IMR-90 (cell line): Measurements from ENCODE around the gene FAM227B. TPM values are rescaled to one million over a fixed set of nuclear protein-coding genes. Genes with fewer than 3 reads are reported as not detected.

ENCODE experiments used
- ATAC-seq: fragments of 200-7000 bp; cut with Tn5 transposase; 2 replicates; pipeline ENCODE4 v1.9.1; 2020; ENCODE audit warnings: low read depth, mild to moderate bottlenecking, moderate library complexity
- BruUV-seq: library from RNA; stranded (reverse); fragments of 400-500 nt; replicated peaks from 2 replicates; lab custom pipeline; 2021; lab: Mats Ljungman, UMichigan
- CTCF ChIA-PET: fragments of 300-600 bp; formaldehyde crosslinking; extraction: SDS; loops from one replicate; lab custom pipeline; 2021; ENCODE audit warnings: antibody characterized with exemption; lab: Yijun Ruan, JAX
- POLR2A ChIA-PET: fragments of 300-600 bp; sonication (Branson Sonifier 250); formaldehyde crosslinking; loops from one replicate; lab custom pipeline; 2022; ENCODE audit warnings: antibody characterized with exemption; ENCODE audit not compliant: unreplicated experiment; lab: Charles Lee
- DNase-seq: peaks from one replicate; pipeline ENCODE4 v3.0.0; 2013
- H2AFZ ChIP-seq: replicated peaks from 2 replicates; pipeline ENCODE3; 2013; ENCODE audit warnings: low read length, mild to moderate bottlenecking; ENCODE audit not compliant: poor library complexity
- H2AK5ac ChIP-seq: 2 replicates; pipeline ENCODE4 v1.6.1; 2013; ENCODE audit warnings: low read depth, low read length, inconsistent platforms
- H2AK9ac ChIP-seq: replicated peaks from 2 replicates; pipeline ENCODE3; 2013; ENCODE audit warnings: mild to moderate bottlenecking, low read depth, low read length, moderate library complexity; ENCODE audit not compliant: poor library complexity
- H2BK120ac ChIP-seq: 2 replicates; pipeline ENCODE4 v1.6.1; 2013; ENCODE audit warnings: low read depth, low read length, inconsistent platforms
- H2BK15ac ChIP-seq: 3 replicates; pipeline ENCODE4 v1.6.1; 2013; ENCODE audit warnings: low read depth, low read length, inconsistent platforms
- H2BK20ac ChIP-seq: 2 replicates; pipeline ENCODE4 v1.6.1; 2013; ENCODE audit warnings: low read depth, mild to moderate bottlenecking, inconsistent platforms, low read length, moderate library complexity
- H2BK5ac ChIP-seq: 2 replicates; pipeline ENCODE4 v1.6.1; 2013; ENCODE audit warnings: mild to moderate bottlenecking, low read depth, low read length, inconsistent platforms; ENCODE audit not compliant: poor library complexity, severe bottlenecking
- H3K14ac ChIP-seq: replicated peaks from 2 replicates; pipeline ENCODE4 v1.6.1; 2013; ENCODE audit warnings: low read depth, low read length, inconsistent platforms
- H3K18ac ChIP-seq: 2 replicates; pipeline ENCODE4 v1.6.1; 2013; ENCODE audit warnings: low read depth, low read length, control low read depth
- H3K23ac ChIP-seq: 2 replicates; pipeline ENCODE4 v1.6.1; 2013; ENCODE audit warnings: low read depth, low read length, inconsistent platforms
- H3K27ac ChIP-seq: 2 replicates; pipeline ENCODE4 v1.5.1; 2013; ENCODE audit warnings: mild to moderate bottlenecking, control low read depth, low read length; ENCODE audit not compliant: insufficient read depth
- H3K27me3 ChIP-seq: 2 replicates; pipeline ENCODE4 v1.6.1; 2013; ENCODE audit warnings: low read length; ENCODE audit not compliant: control insufficient read depth, insufficient read depth
- H3K36me3 ChIP-seq: 2 replicates; pipeline ENCODE4 v1.6.1; 2013; ENCODE audit warnings: low read length, mixed read lengths; ENCODE audit not compliant: control insufficient read depth, insufficient read depth
- H3K4ac ChIP-seq: 2 replicates; pipeline ENCODE4 v1.6.1; 2013; ENCODE audit warnings: low read depth, low read length, inconsistent platforms
- H3K4me1 ChIP-seq: 2 replicates; pipeline ENCODE4 v1.6.1; 2013; ENCODE audit warnings: low read length, mixed read lengths; ENCODE audit not compliant: control insufficient read depth, insufficient read depth
- H3K4me2 ChIP-seq: 2 replicates; pipeline ENCODE4 v1.6.1; 2013; ENCODE audit warnings: low read depth, mild to moderate bottlenecking, control low read depth, low read length, moderate library complexity
- H3K4me3 ChIP-seq: 2 replicates; pipeline ENCODE4 v1.5.1; 2013; ENCODE audit warnings: low read depth, mild to moderate bottlenecking, control low read depth, low read length, moderate library complexity; ENCODE audit not compliant: insufficient read depth
- H3K56ac ChIP-seq: 2 replicates; pipeline ENCODE4 v1.6.1; 2013; ENCODE audit warnings: low read length, inconsistent platforms; ENCODE audit not compliant: insufficient read depth; ENCODE audit errors: extremely low read depth
- H3K79me1 ChIP-seq, 2 experiments: 2 replicates each; pipeline ENCODE4 v1.6.1; 2013; ENCODE audit warnings: low read length in 2 of 2, inconsistent platforms in 1 of 2, low read depth in 1 of 2
- H3K9ac ChIP-seq: 2 replicates; pipeline ENCODE4 v1.6.1; 2013; ENCODE audit warnings: low read depth, low read length, control low read depth
- H3K9me1 ChIP-seq: 2 replicates; pipeline ENCODE4 v1.6.1; 2013; ENCODE audit warnings: low read length, inconsistent platforms; ENCODE audit not compliant: insufficient read depth
- H3K9me3 ChIP-seq: 2 replicates; pipeline ENCODE4 v1.6.1; 2013; ENCODE audit warnings: low read length; ENCODE audit not compliant: control insufficient read depth, insufficient read depth
- H4K20me1 ChIP-seq: 2 replicates; pipeline ENCODE4 v1.6.1; 2013; ENCODE audit warnings: low read length, inconsistent platforms; ENCODE audit not compliant: insufficient read depth
- H4K5ac ChIP-seq: 2 replicates; pipeline ENCODE4 v1.6.1; 2013; ENCODE audit warnings: mild to moderate bottlenecking, low read depth, low read length, control low read depth
- H4K8ac ChIP-seq, 2 experiments: 2 replicates each; pipeline ENCODE4 v1.6.1; 2013; ENCODE audit warnings: low read depth in 2 of 2, low read length in 2 of 2, control low read depth in 1 of 2, inconsistent platforms in 1 of 2
- H4K91ac ChIP-seq: 2 replicates; pipeline ENCODE4 v1.6.1; 2013; ENCODE audit warnings: low read depth, low read length, inconsistent platforms; ENCODE audit not compliant: insufficient read depth
- CHD1 ChIP-seq: IDR thresholded peaks from 2 replicates; pipeline ENCODE4 v1.6.1; 2012; ENCODE audit warnings: low read depth, low read length, improper control_type of control experiment
- RCOR1 ChIP-seq: IDR thresholded peaks from 2 replicates; pipeline ENCODE4 v1.6.1; 2012; ENCODE audit warnings: mild to moderate bottlenecking, low read length, improper control_type of control experiment; ENCODE audit not compliant: insufficient replicate concordance
- WGBS, 2 experiments: methylation state at CpG; one replicate each; pipeline versions ENCODE4 v1.1.5 to v1.1.7; 2013; ENCODE audit warnings: missing lambda C conversion rate in 2 of 2; ENCODE audit not compliant: insufficient read length in 1 of 2; ENCODE audit errors: extremely low coverage in 2 of 2; 5-methylcytosine and 5-hydroxymethylcytosine counted together
- dilution Hi-C: fragments of 300-500 bp; cut with HindIII; formaldehyde crosslinking; loops from one replicate; pipeline ENCODE4 v1.14.3; 2018; ENCODE audit warnings: low sequenced_read_pairs; ENCODE audit not compliant: unreplicated experiment
- in situ Hi-C: fragments of 300-500 bp; cut with MboI; formaldehyde crosslinking; loops from 3 replicates; pipeline ENCODE4 v1.14.3; 2019; ENCODE audit warnings: low sequenced_read_pairs, inconsistent platforms, mixed read lengths
- intact Hi-C: fragments of 100-400 bp; cut with micrococcal nuclease; formaldehyde crosslinking; loops from 2 replicates; pipeline ENCODE4 v1.10.0; 2022
- polyA plus RNA-seq, 3 experiments: library from polyadenylated mRNA; depleted of rRNA; stranded (reverse); fragments of >200 nt; gene quantifications; 2 replicates each; pipeline ENCODE4 v1.2.3, GENCODE V29; 2012; ENCODE audit warnings: low replicate concordance in 1 of 3
- total RNA-seq: library from RNA; depleted of rRNA; stranded (reverse); fragments of >200 nt; gene quantifications from 2 replicates; pipeline ENCODE4 v1.2.3, GENCODE V29; 2012
- TF ChIP-seq, protein P1 (sequence below): fragments of 150-350 bp; IDR thresholded peaks from 2 replicates; pipeline ENCODE4 v1.6.1; 2016; ENCODE audit warnings: low read depth, mild to moderate bottlenecking, low read length, moderate library complexity, borderline replicate concordance

The FAM227B gene
- total and polyA plus RNA-seq, 2 of the 4 experiments (the other 2 are of a cell fraction) = 1.8 to 3.0 TPM

GRCh38 chr15:49570672-49571071 lies 49.9 kb downstream of the FAM227B start:
- no peak for ATAC-seq
- no TSS peak for BruUV-seq
- Histone ChIP-seq H3K27me3 (no peaks in the 10 kb centered on the region), H3K79me1 (no peaks in the 10 kb centered on the region), H3K18ac (no peak overlapping the region), H3K9me3 (peaks cover 2% of the 10 kb centered on the region; the same call in 1 of the 2 replicates), H4K8ac (no peak overlapping the region), H4K5ac (no peak overlapping the region), H3K23ac (no peak overlapping the region), H3K4ac (no peak overlapping the region), H2AFZ (no peak overlapping the region), H4K91ac (no peak overlapping the region), H3K56ac (no peak overlapping the region), H3K4me1 (no peaks in the 10 kb centered on the region), H3K27ac (no peak overlapping the region), H2BK15ac (no peak overlapping the region), H3K9me1 (no peaks in the 10 kb centered on the region), H4K20me1 (no peaks in the 10 kb centered on the region), H3K9ac (no peak overlapping the region), H2AK9ac (no peak overlapping the region), H3K4me3 (no peak overlapping the region), H2BK120ac (no peak overlapping the region), H2BK5ac (no peak overlapping the region), H3K4me2 (no peak overlapping the region), H2AK5ac (no peak overlapping the region), H2BK20ac (no peak overlapping the region), H3K14ac (no peak overlapping the region), H3K36me3 (no peaks in the 10 kb centered on the region)
- intact Hi-C loops (loop anchor here (10.0 kb wide), 1 partner anchor 56 kb away; no protein-coding TSS in a partner anchor), in situ Hi-C loops (no loop called here), dilution Hi-C loops (no loop called here)
- WGBS, 2 experiments = no CpG with 5 or more reads among the region's 1 CpG
- TF ChIP-seq, protein P1, sequence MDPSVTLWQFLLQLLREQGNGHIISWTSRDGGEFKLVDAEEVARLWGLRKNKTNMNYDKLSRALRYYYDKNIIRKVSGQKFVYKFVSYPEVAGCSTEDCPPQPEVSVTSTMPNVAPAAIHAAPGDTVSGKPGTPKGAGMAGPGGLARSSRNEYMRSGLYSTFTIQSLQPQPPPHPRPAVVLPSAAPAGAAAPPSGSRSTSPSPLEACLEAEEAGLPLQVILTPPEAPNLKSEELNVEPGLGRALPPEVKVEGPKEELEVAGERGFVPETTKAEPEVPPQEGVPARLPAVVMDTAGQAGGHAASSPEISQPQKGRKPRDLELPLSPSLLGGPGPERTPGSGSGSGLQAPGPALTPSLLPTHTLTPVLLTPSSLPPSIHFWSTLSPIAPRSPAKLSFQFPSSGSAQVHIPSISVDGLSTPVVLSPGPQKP = no peak
- TF ChIP-seq RCOR1 (no peak), CHD1 (no peak)
- DNase-seq = no peak
- ChIA-PET POLR2A (no interaction called here), CTCF (interaction anchor here (0.7 kb wide), 1 partner anchor 9 kb away, joined by 4 read pairs; no protein-coding TSS in a partner anchor)
